Right kidney (tissue), 9 donors: Measurements from ENCODE around the gene LMO3.

Experiments
- DNase-seq: peaks from one replicate; pipeline ENCODE4 v3.0.0-alpha.2; 2016
- long read RNA-seq, 8 donors: transcript quantifications; one replicate each; lab custom pipeline, GENCODE V29; 2026

Gene LMO3
- long read RNA-seq, donor 1, result 0 reads
- long read RNA-seq, donor 2, result 0 reads
- long read RNA-seq, donor 3, result 0 reads
- long read RNA-seq, donor 4, result 0 reads
- long read RNA-seq, donor 5, result 0 reads
- long read RNA-seq, donor 6, partial matches to known transcripts, result 0 of 1 reads
- long read RNA-seq, donor 6, other reads (novel, unspliced or antisense), result 0 of 1 reads
- long read RNA-seq, donor 7, result 0 reads
- long read RNA-seq, donor 8, partial matches to known transcripts, result 0 of 1 reads
- long read RNA-seq, donor 8, other reads (novel, unspliced or antisense), result 0 of 1 reads

DNA sequence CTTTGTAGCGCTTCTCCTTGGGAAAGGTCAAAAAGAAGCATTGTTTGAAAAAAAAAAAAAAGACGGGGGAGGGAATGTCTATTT, at the start of gene LMO3:
Gene LMO3 (minus strand): TSS at position 46 of the 84 bp plus-strand sequence. CDS start 5,302 bp downstream, outside the sequence.
- DNase-seq, result no peak

GRCh38 chr12:16636435-16637055, 30.6 kb upstream of the LMO3 start:
- DNase-seq, result no peak

- DNase-seq, result no peak
These were observed 28.8 kb upstream of the LMO3 start for GRCh38 chr12:16634786-16635185.

GRCh38 chr12:16626991-16627390, 21.0 kb upstream of the LMO3 start:
- no peak for DNase-seq

GRCh38 chr12:16622338-16622737, 16.4 kb upstream of the LMO3 start:
- DNase-seq, result no peak

DNA sequence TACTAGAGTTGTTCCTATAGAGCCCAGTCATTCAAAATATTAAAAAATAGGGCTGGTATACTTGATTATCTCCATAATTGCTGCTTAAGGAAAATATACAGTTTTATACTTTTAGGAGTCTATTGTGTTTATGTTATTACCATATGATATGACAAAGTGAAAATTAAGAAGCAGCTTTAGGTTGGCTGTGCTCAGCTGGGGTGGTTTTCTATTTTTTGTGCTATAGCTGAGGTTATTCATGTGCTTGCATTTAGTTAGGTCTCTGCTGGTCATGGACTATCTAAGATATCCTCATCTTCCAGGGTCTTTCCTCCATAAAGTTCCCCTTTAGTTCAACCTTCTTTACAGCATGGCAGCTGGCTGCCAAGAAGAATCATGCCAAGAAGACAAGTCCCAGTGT, 13.6 kb upstream of the LMO3 start:
- no peak for DNase-seq

- no peak for DNase-seq
These were observed 12.3 kb upstream of the LMO3 start for GRCh38 chr12:16618256-16618655.

- no peak for DNase-seq
These were observed 7.2 kb upstream of the LMO3 start for GRCh38 chr12:16613199-16613598.

- DNase-seq, result no peak
These were observed 6.7 kb upstream of the LMO3 start for GRCh38 chr12:16612647-16613046.

DNA sequence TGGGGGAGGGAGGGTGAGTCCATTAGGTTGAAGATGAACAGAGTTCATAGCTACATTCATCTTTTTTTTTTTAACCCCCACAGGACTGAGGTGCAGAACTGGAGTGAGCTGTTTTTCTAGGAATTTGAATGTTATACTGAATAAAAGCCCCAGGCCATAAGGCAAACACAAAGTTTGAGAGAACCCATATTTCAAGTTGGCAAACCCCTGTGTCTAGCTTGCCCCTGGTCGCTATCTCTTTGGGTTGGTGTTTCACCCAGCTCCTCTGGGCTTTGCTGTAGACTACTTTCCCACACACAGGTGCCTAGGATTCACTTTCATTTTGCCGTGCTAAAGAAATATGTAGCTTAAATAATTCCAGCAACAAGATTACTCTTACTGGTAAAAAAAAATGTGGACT, 5.2 kb upstream of the LMO3 start:
- DNase-seq, result no peak

DNA sequence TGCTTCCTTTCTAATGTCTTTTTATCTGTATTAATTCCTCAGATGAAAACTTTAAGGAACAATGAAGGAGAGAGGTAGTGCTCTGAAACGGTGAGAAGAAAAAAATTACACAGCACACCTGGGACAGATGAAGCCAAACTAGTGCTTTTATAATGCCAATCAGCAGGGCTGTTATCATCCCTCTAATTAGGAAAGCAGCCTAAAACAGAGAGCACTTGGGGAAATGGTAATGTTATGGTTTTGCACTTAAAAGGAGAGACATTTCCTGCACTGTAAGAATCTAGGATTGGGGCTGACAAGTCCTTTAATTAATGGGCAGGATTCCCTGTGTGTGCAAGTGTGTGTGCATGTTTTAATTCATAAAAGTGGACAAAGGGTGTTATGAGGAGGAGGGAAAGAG, 4.8 kb upstream of the LMO3 start:
- no peak for DNase-seq

- DNase-seq, result no peak
These were observed 4.1 kb upstream of the LMO3 start for GRCh38 chr12:16610001-16610585.

GRCh38 chr12:16608946-16609539, 3.1 kb upstream of the LMO3 start:
- peak; percentile 33 for DNase-seq

DNA sequence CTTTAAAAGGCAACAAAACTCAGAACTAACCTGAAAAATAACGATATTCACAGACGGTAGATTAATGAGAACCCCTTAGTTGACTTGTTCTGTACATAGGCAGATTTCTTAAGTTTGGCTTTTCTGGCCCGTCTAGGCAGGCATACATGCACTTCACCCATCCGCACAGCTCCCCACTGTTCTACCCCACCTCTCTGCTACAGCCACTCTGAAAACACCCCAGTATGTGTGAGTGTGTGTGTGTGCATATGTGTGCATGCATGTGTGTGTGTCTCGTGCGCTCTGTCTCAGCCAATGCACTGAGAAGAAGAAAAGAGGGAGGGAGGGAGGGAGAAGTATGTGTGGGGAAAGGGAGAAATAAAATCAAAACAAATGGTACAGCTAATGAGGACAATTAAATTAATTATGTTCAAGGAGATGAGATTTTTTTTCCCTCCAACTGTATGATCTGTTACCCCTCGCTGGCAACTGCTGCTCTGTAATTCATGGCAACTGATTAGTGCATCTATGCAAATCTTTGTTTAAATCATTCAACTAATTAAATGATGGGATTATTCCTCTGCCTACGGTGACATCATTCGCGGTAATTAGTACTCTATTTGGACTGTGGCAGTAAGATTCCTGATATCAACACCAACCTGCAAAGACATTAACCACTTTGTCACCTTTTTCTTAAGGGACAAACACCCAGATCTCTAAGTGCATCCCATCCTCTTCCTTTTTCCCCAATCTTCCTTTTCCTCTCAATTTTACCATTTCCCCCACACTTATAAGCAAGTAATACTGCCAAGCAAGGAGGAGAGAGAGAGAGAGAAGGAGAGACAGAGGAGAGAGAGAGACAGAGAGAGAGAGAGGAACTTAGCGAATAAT, 2.2 kb upstream of the LMO3 start:
- no peak for DNase-seq

DNA sequence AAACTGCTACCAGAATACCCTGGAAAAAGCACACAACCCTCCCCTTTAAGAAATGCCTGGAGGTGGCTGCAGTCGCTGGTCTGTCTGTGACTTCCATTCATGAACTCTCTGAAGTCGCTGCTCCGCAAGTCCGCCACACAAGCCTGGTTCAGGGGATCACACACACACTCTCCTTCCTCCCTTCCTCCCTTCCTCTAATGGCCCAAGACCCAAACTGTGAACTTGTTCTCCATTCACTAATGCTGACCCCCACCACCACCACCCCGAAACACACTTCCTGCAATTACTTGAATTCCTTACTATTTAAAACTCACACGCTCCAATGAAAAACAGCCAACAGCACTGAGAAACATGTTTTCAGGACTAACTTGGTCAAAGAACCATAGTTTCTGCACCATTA, 1.0 kb upstream of the LMO3 start:
- peak; percentile 44 for DNase-seq

DNA sequence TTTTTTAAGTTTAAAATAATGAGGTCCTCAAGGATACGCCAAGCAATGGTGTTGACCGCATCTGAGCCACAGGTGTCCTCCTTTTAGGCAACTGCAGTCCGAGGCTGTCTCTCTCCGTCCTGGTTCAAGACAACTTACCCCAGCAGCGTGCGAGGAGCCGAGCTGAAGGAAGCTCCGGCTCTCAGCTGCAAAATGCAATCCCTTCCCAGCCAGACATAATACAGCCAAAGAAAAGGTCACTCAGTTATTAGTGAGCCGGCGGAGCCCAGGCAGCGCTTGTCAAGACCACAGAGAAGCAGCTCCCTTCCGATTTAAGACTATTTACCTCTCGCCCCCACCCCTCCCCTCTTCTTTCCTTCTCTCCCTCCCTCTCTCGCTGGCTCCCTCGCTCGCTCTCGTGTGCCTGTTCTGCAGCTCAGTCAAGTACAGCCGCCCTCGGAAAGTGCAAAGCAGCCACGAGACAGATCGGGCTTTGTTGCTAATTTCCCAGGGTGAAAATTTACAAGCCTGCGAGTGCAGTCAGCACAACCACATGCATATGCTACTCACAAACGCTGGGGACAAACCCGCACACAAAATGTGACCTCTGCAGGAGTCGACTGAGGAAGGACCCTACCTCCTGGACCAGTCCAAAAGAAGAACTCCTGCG, 363 bp upstream of the LMO3 start:
- peak; percentile 74 for DNase-seq

DNA sequence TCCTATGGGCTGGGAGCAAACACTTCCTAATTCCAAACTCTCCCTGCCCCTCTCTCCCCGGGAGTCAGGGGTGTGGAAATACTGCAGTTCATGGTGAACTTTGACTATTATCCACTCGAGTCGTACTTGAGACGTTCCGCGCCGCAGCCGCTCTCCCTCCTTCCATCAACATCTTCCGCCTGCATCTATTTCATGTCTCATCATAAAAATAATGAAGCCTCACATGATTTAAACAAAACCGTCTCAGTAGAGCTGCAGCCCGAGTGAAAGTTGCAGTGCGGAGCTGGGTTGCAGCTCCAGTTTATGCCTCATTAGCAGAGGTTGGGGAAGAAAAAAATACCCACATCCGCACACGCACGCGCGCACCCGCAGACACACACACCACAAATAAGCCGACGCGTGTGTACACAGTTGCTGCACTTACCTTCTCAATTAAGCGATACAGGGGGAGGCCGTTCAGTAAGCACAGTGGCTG, 283 bp downstream of the LMO3 start:
- peak; percentile 57 for DNase-seq

GRCh38 chr12:16604596-16605252, 1.2 kb downstream of the LMO3 start:
- DNase-seq, result peak; percentile 24

GRCh38 chr12:16603916-16604575, 1.9 kb downstream of the LMO3 start:
- DNase-seq, result no peak

GRCh38 chr12:16603260-16603915, 2.6 kb downstream of the LMO3 start:
- no peak for DNase-seq

DNA sequence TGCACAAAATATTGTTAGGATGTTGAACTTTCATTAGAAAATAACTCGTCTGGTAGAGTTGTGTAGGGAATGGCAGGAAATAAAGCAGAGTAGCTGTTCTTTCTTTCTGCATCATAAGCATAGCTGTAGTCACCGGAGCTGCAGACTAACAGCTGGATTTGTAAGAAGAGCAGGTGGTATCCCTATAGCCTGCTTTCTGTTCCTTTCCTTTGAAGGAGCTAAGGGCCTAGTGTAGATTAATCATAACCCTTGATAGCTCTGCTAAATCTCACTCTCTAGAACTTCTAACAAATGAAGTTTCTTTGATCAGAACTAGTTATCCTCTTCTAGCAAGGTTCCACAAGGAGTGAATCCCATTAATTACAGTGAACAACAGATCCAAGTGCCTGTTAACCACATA, 3.5 kb downstream of the LMO3 start:
- no peak for DNase-seq
